ENCODE measurements around the gene PCGF2. TPM values are rescaled to one million over a fixed set of nuclear protein-coding genes. Genes with fewer than 3 reads are reported as not detected.

The PCGF2 gene
- total and polyA plus RNA-seq, 10 of the 15 experiments (the other 5 are each of a cell fraction or from before 2014, with no cell fraction given) = 2.7 to 35.6 (median 7.2) TPM

DNA sequence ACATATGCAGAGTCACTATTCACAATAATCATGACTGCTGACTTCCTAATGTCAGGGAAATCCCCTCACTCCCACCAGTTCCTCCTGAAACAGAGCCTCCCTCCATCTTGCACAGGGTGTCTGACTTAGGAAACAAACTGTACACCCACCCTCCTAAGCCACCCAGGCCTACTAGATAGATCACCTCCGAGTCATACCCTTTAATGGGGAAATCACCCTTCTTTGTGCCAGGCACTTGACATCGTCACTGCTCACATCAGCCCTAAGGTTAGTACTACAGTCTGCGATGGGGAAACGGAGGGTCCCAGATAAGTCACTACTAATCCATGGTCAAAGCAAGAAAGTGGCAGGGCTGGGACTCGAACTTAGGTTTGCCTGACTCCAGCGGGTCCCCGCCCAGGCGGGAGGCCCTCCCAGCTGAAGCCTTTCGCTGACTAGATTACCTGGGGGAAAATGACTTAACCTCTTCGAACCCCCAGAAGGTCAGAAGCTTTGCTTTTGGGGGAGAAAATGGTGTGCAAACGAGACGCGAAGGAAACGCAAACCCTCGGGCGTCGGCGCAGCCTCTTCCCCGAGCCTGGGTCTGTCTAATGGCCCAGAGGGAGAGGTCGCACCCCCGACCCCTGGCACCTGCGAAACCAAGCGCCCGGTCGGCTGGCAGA, 46.5 kb downstream of the PCGF2 start (continued):
- TF ChIP-seq, protein P1, sequence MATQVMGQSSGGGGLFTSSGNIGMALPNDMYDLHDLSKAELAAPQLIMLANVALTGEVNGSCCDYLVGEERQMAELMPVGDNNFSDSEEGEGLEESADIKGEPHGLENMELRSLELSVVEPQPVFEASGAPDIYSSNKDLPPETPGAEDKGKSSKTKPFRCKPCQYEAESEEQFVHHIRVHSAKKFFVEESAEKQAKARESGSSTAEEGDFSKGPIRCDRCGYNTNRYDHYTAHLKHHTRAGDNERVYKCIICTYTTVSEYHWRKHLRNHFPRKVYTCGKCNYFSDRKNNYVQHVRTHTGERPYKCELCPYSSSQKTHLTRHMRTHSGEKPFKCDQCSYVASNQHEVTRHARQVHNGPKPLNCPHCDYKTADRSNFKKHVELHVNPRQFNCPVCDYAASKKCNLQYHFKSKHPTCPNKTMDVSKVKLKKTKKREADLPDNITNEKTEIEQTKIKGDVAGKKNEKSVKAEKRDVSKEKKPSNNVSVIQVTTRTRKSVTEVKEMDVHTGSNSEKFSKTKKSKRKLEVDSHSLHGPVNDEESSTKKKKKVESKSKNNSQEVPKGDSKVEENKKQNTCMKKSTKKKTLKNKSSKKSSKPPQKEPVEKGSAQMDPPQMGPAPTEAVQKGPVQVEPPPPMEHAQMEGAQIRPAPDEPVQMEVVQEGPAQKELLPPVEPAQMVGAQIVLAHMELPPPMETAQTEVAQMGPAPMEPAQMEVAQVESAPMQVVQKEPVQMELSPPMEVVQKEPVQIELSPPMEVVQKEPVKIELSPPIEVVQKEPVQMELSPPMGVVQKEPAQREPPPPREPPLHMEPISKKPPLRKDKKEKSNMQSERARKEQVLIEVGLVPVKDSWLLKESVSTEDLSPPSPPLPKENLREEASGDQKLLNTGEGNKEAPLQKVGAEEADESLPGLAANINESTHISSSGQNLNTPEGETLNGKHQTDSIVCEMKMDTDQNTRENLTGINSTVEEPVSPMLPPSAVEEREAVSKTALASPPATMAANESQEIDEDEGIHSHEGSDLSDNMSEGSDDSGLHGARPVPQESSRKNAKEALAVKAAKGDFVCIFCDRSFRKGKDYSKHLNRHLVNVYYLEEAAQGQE (IDR thresholded peaks at IDR 0.05; ENCODE audit: low read depth, low read length) = 0 out of 2 replicates have a peak, but pooled peaks have one; percentile 10
- TF ChIP-seq SREBF1 (IDR thresholded peaks at IDR 0.05; ENCODE audit: low read length) (no peak), POLR2AphosphoS2 (IDR thresholded peaks at IDR 0.05; ENCODE audit: low read depth, low read length) (no peak)

DNA sequence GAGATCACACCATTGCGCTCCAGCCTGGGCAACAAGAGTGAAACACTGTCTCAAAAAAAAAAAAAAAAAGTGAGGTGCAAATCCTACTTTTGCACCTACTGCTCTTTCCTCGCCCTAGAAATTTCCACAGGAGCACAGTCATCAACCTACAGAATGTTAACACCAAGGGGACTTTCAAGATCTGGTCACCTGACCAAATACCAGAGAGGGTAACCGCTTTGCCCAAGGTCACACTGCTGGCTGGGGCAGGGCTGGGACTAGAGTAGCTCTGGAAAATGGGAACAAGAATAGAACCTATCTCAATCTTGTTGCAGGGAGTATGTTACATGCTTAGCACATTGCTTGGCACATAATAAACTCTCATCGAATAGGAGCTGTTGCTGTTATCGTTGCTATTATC, 49.4 kb downstream of the PCGF2 start:
- H2AFZ ChIP-seq (ENCODE audit: control insufficient read depth, low read depth, low read length) = no peak overlapping the region
- H3K27me3 ChIP-seq (replicated peaks in 1 of 2; ENCODE audit: control insufficient read depth in 2 of 2, insufficient read depth in 2 of 2, low read length in 1 of 2) = no peaks in the 10 kb centered on the region
- H4K20me1 ChIP-seq (ENCODE audit: control insufficient read depth, insufficient read depth) = no peaks in the 10 kb centered on the region
- ChIA-PET SMC1A (ENCODE audit: uncharacterized antibody, unreplicated experiment) (interaction anchor here (1.0 to 2.3 kb wide), 4 partner anchors 8 to 32 kb away, joined by 3 to 8 read pairs (median 4); no protein-coding TSS in a partner anchor), POLR2A (interaction anchor here (1.0 to 1.3 kb wide), 2 partner anchors 20 to 54 kb away, joined by 3 read pairs; partner anchors contain the start of gene PSMB3), RAD21 (ENCODE audit: unreplicated experiment) (interaction anchor here (1.0 kb wide), 1 partner anchor 23 kb away, joined by 4 read pairs; no protein-coding TSS in a partner anchor), CTCF (interaction anchor here (1.2 to 1.4 kb wide), 2 partner anchors 21 to 31 kb away, joined by 3 to 8 read pairs; no protein-coding TSS in a partner anchor)
- no peak overlapping the region for H3K4me3 ChIP-seq
- no TSS peak for BruUV-seq (replicated peaks)
- TF ChIP-seq SRF (IDR thresholded peaks at IDR 0.05; ENCODE audit: low read depth in 2 of 2, low read length in 2 of 2) (no peak), PML (IDR thresholded peaks at IDR 0.05; ENCODE audit: low read length) (no peak), PBX3 (IDR thresholded peaks at IDR 0.05; ENCODE audit: insufficient replicate concordance, low read depth, low read length) (no peak), CBX5 (IDR thresholded peaks at IDR 0.05; ENCODE audit: low read depth) (no peak), ELK1 (IDR thresholded peaks at IDR 0.05; ENCODE audit: low read depth, low read length) (no peak), BMI1 (IDR thresholded peaks at IDR 0.05; ENCODE audit: borderline replicate concordance) (no peak), CREM (IDR thresholded peaks at IDR 0.05; ENCODE audit: low read depth) (no peak), CBFB (IDR thresholded peaks at IDR 0.05; ENCODE audit: low read depth) (no peak), RCOR1 (conservative IDR thresholded peaks at IDR 0.05; ENCODE audit: low read depth, low read length) (no peak), SMAD5 (IDR thresholded peaks at IDR 0.05; ENCODE audit: low read depth) (no peak), NRF1 (conservative IDR thresholded peaks at IDR 0.05; ENCODE audit: low read depth, low read length) (no peak)
- TF ChIP-seq, protein P2, sequence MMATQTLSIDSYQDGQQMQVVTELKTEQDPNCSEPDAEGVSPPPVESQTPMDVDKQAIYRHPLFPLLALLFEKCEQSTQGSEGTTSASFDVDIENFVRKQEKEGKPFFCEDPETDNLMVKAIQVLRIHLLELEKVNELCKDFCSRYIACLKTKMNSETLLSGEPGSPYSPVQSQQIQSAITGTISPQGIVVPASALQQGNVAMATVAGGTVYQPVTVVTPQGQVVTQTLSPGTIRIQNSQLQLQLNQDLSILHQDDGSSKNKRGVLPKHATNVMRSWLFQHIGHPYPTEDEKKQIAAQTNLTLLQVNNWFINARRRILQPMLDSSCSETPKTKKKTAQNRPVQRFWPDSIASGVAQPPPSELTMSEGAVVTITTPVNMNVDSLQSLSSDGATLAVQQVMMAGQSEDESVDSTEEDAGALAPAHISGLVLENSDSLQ (IDR thresholded peaks at IDR 0.05) = no peak
- H3K4me2 ChIP-seq (ENCODE audit: control insufficient read depth, insufficient read depth) = no peak overlapping the region
- H3K4me1 ChIP-seq (ENCODE audit: control insufficient read depth, insufficient read depth, low read length) = peaks cover 30% of the 10 kb centered on the region
- H3K79me2 ChIP-seq (ENCODE audit: control insufficient read depth, insufficient read depth, low read length) = peaks cover 13% of the 10 kb centered on the region
- 77% methylated on average over 5 of the region's 5 CpGs for WGBS (ENCODE audit: insufficient coverage, insufficient replicate concordance, low lambda C conversion rate, missing lambda C conversion rate)
- intact Hi-C loops (cut with micrococcal nuclease; ENCODE audit: unreplicated experiment) (no loop called here), in situ Hi-C loops (cut with MboI) (no loop called here)
- DNase-seq (ENCODE audit: low read depth, low spot score) = no peak
- H3K9ac ChIP-seq (ENCODE audit: control insufficient read depth, insufficient read depth, low read length) = no peak overlapping the region
- FAIRE-seq = no peak
- no peaks in the 10 kb centered on the region for H3K9me3 ChIP-seq (replicated peaks; ENCODE audit: control insufficient read depth, insufficient read depth, low read length)
- H3K36me3 ChIP-seq (ENCODE audit: control insufficient read depth in 2 of 2, insufficient read depth in 2 of 2, low read length in 1 of 2) = no peaks in the 10 kb centered on the region
- H3K27ac ChIP-seq (ENCODE audit: control insufficient read depth, insufficient read depth) = no peak overlapping the region
- no peak for ATAC-seq

Measured in GM12878 (cell line).